Osteoblast (primary cell): ENCODE results near the gene ALDH1A1. TPM values are rescaled to one million over a fixed set of nuclear protein-coding genes. Genes with fewer than 3 reads are reported as not detected.

Experiments used
- DNase-seq: peaks from one replicate; pipeline ENCODE4 v3.0.0; 2011; ENCODE audit warnings: low spot score, mixed read lengths; ENCODE audit not compliant: insufficient read length; ENCODE audit errors: missing footprints
- H2AFZ ChIP-seq: 2 replicates; pipeline ENCODE4 v1.6.0; 2011; ENCODE audit warnings: mild to moderate bottlenecking, low read length
- H3K27ac ChIP-seq: 2 replicates; pipeline ENCODE4 v1.5.1; 2011; ENCODE audit warnings: mild to moderate bottlenecking, low read depth, low read length, moderate library complexity
- H3K27me3 ChIP-seq: 2 replicates; pipeline ENCODE4 v1.6.0; 2012; ENCODE audit warnings: mild to moderate bottlenecking, control low read depth, inconsistent platforms, low read length, moderate library complexity; ENCODE audit not compliant: insufficient read depth
- H3K36me3 ChIP-seq: 2 replicates; pipeline ENCODE4 v1.5.1; 2011; ENCODE audit warnings: mild to moderate bottlenecking, low read length, control low read depth, moderate library complexity; ENCODE audit not compliant: insufficient read depth
- H3K4me1 ChIP-seq: 2 replicates; pipeline ENCODE4 v1.5.1; 2011; ENCODE audit warnings: mild to moderate bottlenecking, low read length, control low read depth, moderate library complexity; ENCODE audit not compliant: insufficient read depth
- H3K4me2 ChIP-seq: 2 replicates; pipeline ENCODE4 v1.6.0; 2011; ENCODE audit warnings: mild to moderate bottlenecking, low read length; ENCODE audit not compliant: insufficient read depth
- H3K4me3 ChIP-seq: fragments of 200-600 bp; sonication (generic); 3 replicates; pipeline ENCODE4 v1.5.1; 2012; ENCODE audit warnings: mild to moderate bottlenecking, low read length, inconsistent platforms; ENCODE audit not compliant: insufficient read depth
- H3K79me2 ChIP-seq: 2 replicates; pipeline ENCODE4 v1.6.0; 2012; ENCODE audit warnings: mild to moderate bottlenecking, low read length, control low read depth, inconsistent platforms; ENCODE audit not compliant: insufficient read depth
- H3K9me3 ChIP-seq: 2 replicates; pipeline ENCODE4 v1.5.1; 2011; ENCODE audit warnings: low read depth, low read length, control low read depth
- H4K20me1 ChIP-seq: 2 replicates; pipeline ENCODE4 v1.6.0; 2012; ENCODE audit warnings: mild to moderate bottlenecking, low read length, control low read depth; ENCODE audit not compliant: insufficient read depth
- total RNA-seq: library from RNA; depleted of rRNA; stranded (reverse); fragments of >200 nt; gene quantifications from 2 replicates; pipeline ENCODE4 v1.2.3, GENCODE V29; 2012
- TF ChIP-seq, protein P1 (sequence below): IDR thresholded peaks from 2 replicates; pipeline ENCODE4 v1.5.1; 2011; ENCODE audit warnings: mild to moderate bottlenecking, low read depth, low read length, moderate library complexity; ENCODE audit errors: extremely low read depth

Gene ALDH1A1
- total RNA-seq, 1 donor, result 0.36 TPM

DNA sequence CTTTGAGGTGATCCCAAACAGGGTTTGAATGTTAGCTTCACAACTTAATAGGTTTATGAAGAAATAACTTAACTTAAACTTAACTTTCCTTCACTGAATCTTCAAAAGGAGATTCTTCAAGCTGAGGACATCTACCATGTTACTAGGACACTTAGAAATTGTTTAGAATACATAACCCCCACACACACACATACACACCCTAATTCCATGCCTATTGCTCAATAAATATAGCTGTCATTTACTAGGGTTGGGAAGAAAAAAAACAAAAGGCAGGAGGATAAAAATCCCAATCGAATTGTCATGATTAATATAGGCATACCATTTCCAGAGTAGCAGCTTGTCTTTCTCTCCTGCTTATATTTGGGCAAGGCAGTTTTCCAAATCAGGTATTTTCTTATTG, 68.3 kb downstream of the ALDH1A1 start:
- H3K27me3 ChIP-seq, result no peaks in the 10 kb centered on the region
- no peaks in the 10 kb centered on the region for H3K36me3 ChIP-seq
- H3K79me2 ChIP-seq, result no peaks in the 10 kb centered on the region
- no peak for DNase-seq
- no peak overlapping the region for H3K4me2 ChIP-seq
- H3K27ac ChIP-seq, result no peak overlapping the region
- no peaks in the 10 kb centered on the region for H3K4me1 ChIP-seq
- H3K4me3 ChIP-seq, result no peak overlapping the region
- no peaks in the 10 kb centered on the region for H4K20me1 ChIP-seq
- H2AFZ ChIP-seq, result no peak overlapping the region
- H3K9me3 ChIP-seq, result no peaks in the 10 kb centered on the region
- TF ChIP-seq, protein P1, sequence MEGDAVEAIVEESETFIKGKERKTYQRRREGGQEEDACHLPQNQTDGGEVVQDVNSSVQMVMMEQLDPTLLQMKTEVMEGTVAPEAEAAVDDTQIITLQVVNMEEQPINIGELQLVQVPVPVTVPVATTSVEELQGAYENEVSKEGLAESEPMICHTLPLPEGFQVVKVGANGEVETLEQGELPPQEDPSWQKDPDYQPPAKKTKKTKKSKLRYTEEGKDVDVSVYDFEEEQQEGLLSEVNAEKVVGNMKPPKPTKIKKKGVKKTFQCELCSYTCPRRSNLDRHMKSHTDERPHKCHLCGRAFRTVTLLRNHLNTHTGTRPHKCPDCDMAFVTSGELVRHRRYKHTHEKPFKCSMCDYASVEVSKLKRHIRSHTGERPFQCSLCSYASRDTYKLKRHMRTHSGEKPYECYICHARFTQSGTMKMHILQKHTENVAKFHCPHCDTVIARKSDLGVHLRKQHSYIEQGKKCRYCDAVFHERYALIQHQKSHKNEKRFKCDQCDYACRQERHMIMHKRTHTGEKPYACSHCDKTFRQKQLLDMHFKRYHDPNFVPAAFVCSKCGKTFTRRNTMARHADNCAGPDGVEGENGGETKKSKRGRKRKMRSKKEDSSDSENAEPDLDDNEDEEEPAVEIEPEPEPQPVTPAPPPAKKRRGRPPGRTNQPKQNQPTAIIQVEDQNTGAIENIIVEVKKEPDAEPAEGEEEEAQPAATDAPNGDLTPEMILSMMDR, result no peak

DNA sequence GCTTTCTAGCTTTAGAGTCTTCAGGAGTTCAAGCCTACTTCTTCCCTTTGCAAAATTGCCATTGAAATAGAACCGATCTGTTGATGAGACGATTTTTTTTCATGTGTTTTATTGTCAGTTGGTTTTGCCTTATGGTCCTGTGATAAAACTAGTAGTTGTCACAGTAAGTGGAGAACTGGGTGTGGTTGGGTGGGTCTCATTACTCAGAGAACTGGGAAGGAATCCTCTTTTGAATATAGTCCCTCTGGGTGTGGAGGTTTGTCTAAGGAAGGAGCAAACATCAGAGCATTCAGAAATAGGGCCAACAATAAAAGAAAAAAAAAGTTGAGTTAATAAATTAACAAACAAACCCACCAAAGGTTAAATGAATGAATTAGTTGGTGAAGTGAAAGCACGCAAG, 69.0 kb downstream of the ALDH1A1 start:
- Histone ChIP-seq H3K9me3 (no peaks in the 10 kb centered on the region), H3K4me2 (no peak overlapping the region), H3K36me3 (no peaks in the 10 kb centered on the region), H3K79me2 (no peaks in the 10 kb centered on the region), H4K20me1 (no peaks in the 10 kb centered on the region), H3K27ac (no peak overlapping the region), H3K4me3 (no peak overlapping the region), H2AFZ (no peak overlapping the region), H3K4me1 (no peaks in the 10 kb centered on the region), H3K27me3 (no peaks in the 10 kb centered on the region)
- no peak for DNase-seq
- TF ChIP-seq, protein P1, result no peak

DNA sequence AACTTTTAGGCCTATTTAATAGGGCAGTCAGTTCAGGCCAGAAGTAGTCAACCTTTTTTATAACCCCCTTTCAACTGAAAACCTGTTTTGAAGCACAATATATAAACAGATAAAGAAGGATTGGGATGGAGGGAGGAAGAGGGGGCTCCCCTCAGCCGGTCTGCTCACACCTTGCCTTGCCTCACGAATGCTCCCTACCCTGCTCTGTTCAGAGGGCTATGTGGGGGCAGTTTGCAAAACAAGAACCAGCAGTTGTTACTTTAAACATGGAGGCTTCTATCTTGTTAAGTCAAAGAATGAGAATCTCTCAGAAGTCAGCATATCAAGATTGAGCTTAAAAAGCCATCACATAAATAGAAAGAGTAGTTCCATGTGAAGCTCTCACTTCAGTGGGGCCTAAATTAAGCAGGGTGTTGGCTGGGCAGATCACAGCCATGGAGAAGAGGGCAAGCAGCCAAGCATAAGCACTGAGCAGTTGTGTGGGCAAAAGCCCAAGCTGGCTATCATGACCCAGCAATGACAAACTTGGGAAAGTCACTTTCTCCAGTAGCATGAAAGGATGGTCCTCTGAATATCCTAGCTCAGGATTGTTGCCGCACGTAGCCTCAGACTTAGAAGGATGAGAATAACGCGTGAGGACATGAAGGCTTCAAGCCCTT, 70.6 kb downstream of the ALDH1A1 start:
- no peak overlapping the region for H3K4me3 ChIP-seq
- no peaks in the 10 kb centered on the region for H4K20me1 ChIP-seq
- no peak overlapping the region for H3K27ac ChIP-seq
- H3K27me3 ChIP-seq, result no peaks in the 10 kb centered on the region
- no peak overlapping the region for H3K4me2 ChIP-seq
- H3K36me3 ChIP-seq, result no peaks in the 10 kb centered on the region
- DNase-seq, result peak; percentile 49
- H3K9me3 ChIP-seq, result no peaks in the 10 kb centered on the region
- no peaks in the 10 kb centered on the region for H3K4me1 ChIP-seq
- H2AFZ ChIP-seq, result no peak overlapping the region
- TF ChIP-seq, protein P1, result no peak
- no peaks in the 10 kb centered on the region for H3K79me2 ChIP-seq

DNA sequence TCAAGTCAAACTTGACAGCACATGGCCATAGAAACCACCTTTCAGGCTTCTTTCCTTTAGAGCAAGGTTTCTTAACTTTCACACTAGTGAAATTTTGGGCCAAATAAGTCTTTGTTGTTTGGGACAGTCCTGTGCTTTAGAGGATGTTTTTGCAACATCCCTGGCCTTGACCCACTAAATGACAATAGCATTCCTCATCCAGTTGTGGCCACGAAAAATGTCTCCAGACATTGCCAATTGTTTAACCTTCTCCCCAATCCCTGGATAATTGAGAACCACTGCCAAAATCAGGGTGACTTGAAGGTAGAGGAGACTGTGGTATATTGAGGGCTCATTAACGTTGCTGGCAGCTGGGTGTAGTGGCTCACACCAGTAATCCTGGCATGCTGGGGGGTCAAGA, 72.0 kb downstream of the ALDH1A1 start:
- no peak overlapping the region for H3K4me3 ChIP-seq
- no peak for DNase-seq
- H3K27ac ChIP-seq, result no peak overlapping the region
- H4K20me1 ChIP-seq, result no peaks in the 10 kb centered on the region
- TF ChIP-seq, protein P1, result no peak
- no peaks in the 10 kb centered on the region for H3K4me1 ChIP-seq
- no peaks in the 10 kb centered on the region for H3K27me3 ChIP-seq
- no peaks in the 10 kb centered on the region for H3K9me3 ChIP-seq
- no peak overlapping the region for H3K4me2 ChIP-seq
- no peaks in the 10 kb centered on the region for H3K36me3 ChIP-seq
- no peaks in the 10 kb centered on the region for H3K79me2 ChIP-seq
- H2AFZ ChIP-seq, result no peak overlapping the region
